HG03025 (cell line): ENCODE data around the gene SMARCAD1.
"Not testable (repeated sequence)": the region's sequence is repeated elsewhere in the genome, so short reads cannot be mapped to it uniquely, and the experiment has no call there.

ENCODE experiments used
- ATAC-seq: cut with Tn5 transposase; IDR thresholded peaks from one replicate; pipeline ENCODE4 v1.9.1; 2021; ENCODE audit warnings: mild to moderate bottlenecking, moderate library complexity; ENCODE audit not compliant: unreplicated experiment, low FRiP score

Gene SMARCAD1

GRCh38 chr4:94284889-94285288 is 77.2 kb downstream of the SMARCAD1 start:
- ATAC-seq: no peak

DNA sequence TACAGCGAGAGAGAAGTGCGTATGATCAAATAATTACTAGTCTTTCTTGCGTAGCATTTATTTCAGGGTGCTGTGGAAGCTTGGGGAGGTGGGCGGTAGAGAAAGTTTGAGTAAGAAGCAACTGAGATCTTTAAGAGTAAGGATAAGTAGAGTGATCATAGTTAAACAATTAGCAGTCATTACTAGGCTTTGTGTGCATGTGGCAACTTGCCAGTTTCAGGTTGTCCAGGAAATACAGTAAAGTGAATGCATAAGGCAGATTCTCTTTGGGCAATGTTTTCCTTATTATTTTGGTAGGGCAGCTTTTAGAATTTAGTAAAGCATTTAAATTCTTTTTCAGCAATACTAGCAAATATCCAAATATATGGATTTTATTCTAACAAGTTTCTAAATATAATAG is 78.0 kb downstream of the SMARCAD1 start:
- ATAC-seq: no peak

DNA sequence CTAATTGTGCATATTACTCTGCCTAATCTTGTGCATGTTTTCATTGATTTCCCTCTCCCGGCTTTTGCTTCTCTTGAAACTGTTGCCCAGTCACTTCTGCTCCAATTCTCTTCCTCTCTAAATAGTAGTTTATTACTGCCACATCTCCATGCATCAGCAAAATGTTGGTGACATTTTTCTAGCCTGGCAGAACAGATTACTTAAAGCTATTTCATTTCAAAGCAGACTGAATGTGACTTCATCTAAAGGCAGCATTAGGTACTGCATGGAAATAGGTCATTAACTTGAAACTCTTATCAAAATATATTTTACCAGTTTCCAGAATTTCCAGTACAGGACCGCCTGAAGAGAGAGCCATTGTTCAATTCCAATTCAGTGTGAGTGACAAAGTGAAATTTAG is 82.6 kb downstream of the SMARCAD1 start:
- ATAC-seq: no peak

- ATAC-seq: not testable (repeated sequence)
Observed at GRCh38 chr4:94293981-94294380, 86.3 kb downstream of the SMARCAD1 start.

GRCh38 chr4:94295473-94295872 is 87.8 kb downstream of the SMARCAD1 start:
- ATAC-seq: not testable (repeated sequence)

DNA sequence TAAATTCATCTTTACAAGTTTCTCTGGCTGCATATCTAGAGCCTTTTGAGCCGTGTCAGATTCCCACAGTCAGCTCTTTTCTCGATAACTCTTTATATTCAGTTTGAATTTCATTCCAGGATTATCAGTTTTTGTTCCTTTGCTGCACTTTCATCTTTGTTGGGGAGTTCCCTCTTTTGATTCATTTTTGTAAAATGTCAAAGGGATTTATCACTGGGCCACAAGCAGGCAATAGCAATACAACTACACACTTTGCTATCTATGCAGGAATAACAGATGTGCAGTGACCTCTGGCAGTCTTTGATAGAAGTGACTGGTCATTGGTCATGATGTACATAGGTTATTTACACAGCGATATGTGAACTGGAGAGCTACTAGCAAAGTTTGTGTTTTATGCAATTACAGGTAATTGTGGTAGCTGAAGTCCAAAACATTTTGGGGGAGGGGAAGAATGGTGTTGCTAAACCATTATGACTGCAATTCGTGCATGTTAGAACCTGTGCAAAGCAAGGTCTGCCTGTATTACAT is 91.1 kb downstream of the SMARCAD1 start:
- no peak for ATAC-seq

- no peak for ATAC-seq
Observed at GRCh38 chr4:94302191-94302590, 94.5 kb downstream of the SMARCAD1 start.

DNA sequence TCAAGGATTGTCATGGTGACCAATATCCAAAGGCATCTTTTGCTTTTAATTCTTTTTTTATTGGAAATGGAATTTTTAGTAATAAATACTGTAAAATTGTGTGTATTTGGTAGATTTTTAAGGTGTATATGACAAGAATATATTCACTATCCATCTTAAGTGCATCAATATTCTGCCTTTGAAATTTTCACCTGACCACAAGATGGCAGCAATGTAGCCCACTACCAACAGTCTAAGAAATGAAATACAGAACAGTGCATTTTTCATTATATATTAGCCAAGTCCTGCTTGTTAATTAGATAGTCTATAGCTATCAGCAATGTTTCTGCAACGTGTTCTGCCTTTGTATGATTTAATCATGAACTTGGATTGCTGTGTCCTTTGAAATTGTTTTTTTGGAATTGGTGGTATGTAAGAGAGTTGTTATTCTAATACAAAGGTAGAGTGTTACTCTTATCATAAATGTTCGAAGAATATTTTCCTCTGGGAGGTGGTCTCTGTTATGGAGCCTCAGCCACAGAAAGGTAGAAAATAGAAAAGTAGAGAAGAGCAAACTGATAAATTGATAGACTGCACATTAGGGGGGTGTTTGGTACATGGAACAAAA is 96.8 kb downstream of the SMARCAD1 start:
- ATAC-seq: peak; percentile 54

DNA sequence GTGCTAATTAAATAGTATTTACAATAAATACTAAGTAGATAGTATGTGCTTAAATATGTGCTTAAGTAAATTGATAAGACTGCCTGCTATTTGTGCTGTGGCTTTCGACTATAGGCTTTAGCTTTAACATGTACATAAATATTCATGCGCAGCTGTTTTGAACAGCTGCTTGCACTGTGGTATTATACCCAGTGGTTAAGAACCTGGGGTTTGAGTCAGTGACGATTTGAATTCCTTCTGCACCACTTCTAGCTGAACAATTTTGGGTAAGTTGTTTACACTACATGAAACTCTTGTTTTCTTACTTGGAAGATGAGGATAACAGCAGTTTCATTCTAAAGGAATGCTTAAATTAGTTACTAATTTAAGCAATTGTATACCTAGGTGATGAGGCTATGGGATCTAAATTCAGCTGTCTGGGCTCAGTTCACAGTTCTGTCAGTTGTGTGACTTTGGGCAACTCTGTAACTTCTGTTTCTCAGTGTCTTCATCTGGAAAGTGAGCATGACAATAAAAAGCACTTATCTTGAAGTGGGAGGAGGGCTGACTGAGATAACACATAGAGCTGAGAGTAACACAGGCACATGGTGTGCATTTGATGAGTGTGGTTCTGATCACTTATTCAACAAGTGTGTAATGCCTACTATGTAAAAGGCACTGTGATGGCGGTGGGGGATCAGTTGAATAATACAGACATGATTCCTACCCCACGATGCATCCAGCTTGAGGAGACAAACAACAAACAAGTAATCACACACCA is 98.0 kb downstream of the SMARCAD1 start:
- no peak for ATAC-seq

DNA sequence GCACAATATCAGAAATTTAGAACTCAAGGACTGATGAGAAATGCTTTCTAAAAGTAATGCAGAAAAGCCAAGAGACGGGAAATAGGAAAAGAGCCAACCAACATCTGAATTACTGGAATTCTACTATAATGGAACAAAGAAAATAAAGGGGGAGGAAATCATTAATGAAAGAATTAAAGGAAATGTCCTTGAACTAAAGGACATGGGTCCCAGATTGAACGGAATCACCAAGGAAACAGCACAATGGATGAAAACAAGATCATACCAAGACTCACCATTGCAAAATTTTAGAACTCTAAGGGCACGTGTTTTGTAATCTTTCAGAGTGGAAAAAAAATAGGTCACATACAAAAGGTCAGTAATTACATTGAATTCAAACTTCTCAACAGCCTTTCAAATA is 99.0 kb downstream of the SMARCAD1 start:
- ATAC-seq: no peak

GRCh38 chr4:94307231-94307871 is 99.7 kb downstream of the SMARCAD1 start:
- no peak for ATAC-seq

- not testable (repeated sequence) for ATAC-seq
Observed at GRCh38 chr4:94319927-94320326, 112.3 kb downstream of the SMARCAD1 start.

DNA sequence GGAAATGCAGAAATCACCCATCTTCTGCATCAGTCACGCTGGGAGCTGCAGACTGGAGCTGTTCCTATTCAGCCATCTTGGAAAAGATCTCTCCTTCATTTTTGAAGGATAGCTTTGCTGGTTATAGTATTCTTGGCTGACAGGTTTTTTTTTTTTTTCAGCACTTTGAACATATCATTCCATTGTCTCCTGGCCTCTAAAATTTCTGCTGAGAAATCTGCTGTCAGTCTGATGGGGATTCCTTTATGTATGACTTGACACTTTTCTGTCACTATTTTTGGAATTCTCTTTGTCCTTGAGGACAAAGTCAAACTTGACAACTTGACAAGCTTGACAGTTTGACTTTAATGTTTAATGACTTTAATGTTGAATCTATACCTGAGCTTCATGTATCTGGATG is 118.2 kb downstream of the SMARCAD1 start:
- ATAC-seq: no peak

GRCh38 chr4:94329933-94330332 is 122.3 kb downstream of the SMARCAD1 start:
- no peak for ATAC-seq

GRCh38 chr4:94332983-94333590 is 125.4 kb downstream of the SMARCAD1 start:
- ATAC-seq: no peak

DNA sequence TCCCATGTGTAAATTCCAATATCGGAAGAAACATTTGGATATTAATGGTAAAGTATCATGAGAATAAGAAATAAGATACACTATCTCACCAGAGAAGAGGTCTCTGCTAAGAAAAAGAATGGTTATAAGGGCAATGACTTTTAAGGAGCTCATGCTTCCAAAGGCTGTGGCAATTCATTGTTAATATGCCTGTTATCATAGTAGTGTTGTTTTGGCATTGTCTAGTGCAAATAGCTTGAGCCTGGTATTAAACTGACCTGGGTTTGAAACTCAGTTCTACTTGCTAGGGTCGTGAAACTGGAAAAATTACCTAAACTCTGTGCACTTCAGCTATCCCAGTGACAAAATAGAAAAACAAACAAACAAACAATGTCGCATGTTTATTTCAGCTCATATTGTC is 126.2 kb downstream of the SMARCAD1 start:
- ATAC-seq: no peak

GRCh38 chr4:94334476-94334875 is 126.8 kb downstream of the SMARCAD1 start:
- ATAC-seq: no peak

- ATAC-seq: no peak
Observed at GRCh38 chr4:94334962-94335361, 127.3 kb downstream of the SMARCAD1 start.

DNA sequence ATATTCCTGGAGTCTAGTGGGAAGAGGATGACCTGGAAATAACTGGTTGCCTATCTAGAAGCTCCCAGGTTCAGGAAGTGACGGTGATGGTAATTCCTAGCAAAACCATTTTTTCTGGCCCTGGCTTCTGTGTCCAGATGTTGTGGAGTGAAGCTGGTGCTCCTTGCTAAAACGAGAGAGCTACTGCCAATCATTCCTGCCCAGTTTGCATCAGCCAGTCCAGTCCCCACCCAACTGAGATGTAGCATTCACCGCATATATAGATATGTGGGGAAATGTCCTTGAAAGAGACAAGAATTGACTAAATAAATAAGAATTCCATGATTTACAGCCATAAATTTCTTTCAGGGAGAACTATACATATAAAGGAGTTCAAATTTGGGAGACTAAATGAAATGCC is 128.6 kb downstream of the SMARCAD1 start:
- ATAC-seq: no peak

GRCh38 chr4:94336791-94337190 is 129.1 kb downstream of the SMARCAD1 start:
- not testable (repeated sequence) for ATAC-seq
